ENCODE results near the gene KRT12. TPM values are rescaled to one million over a fixed set of nuclear protein-coding genes. Genes with fewer than 3 reads are reported as not detected.

Gene KRT12
- polyA plus RNA-seq, 1 donor (not counting 4 experiments of a cell fraction or from before 2014, with no cell fraction given): not detected

GRCh38 chr17:40833882-40834281, 33.1 kb downstream of the KRT12 start:
- Histone ChIP-seq H3K9me1 (ENCODE audit: control insufficient read depth, extremely low read depth, insufficient read depth, low read length) (no peaks in the 10 kb centered on the region), H3K4me2 (ENCODE audit: control insufficient read depth, extremely low read depth, insufficient read depth, low read depth, low read length) (no peak overlapping the region), H3K9me3 (ENCODE audit: control insufficient read depth, low read depth, low read length) (no peaks in the 10 kb centered on the region), H4K20me1 (ENCODE audit: control insufficient read depth, extremely low read depth, insufficient read depth, low read length) (no peaks in the 10 kb centered on the region), H3K36me3 (ENCODE audit: control insufficient read depth in 2 of 2, extremely low read depth in 1 of 2, insufficient read depth in 2 of 2, low read length in 2 of 2) (peaks cover 2 to 9% of the 10 kb centered on the region in 2 experiments), H3K27ac (ENCODE audit: control insufficient read depth, insufficient read depth, low read length) (no peak overlapping the region), H3K27me3 (ENCODE audit: control insufficient read depth, extremely low read depth, insufficient read depth, low read length) (no peaks in the 10 kb centered on the region), H3K4me1 (ENCODE audit: control insufficient read depth, extremely low read depth, insufficient read depth, low read length) (no peaks in the 10 kb centered on the region), H3K9ac (ENCODE audit: control insufficient read depth, extremely low read depth, insufficient read depth, low read length) (no peak overlapping the region), H3K79me2 (ENCODE audit: control insufficient read depth, insufficient read depth, low read length) (no peaks in the 10 kb centered on the region), H2AFZ (ENCODE audit: control insufficient read depth, low read length) (no peak overlapping the region), H3K4me3 (ENCODE audit: control insufficient read depth in 2 of 3, extremely low read depth in 1 of 3, insufficient read depth in 2 of 3, low read depth in 1 of 3, low read length in 3 of 3) (no peak overlapping the region)
- no peak for TF ChIP-seq CTCF (optimal IDR thresholded peaks at IDR 0.05 in 1 of 3, IDR thresholded peaks at IDR 0.05 in 1 of 3, conservative IDR thresholded peaks at IDR 0.05 in 1 of 3; ENCODE audit: extremely low read depth in 1 of 3, insufficient read depth in 2 of 3, low read length in 3 of 3)
- TF ChIP-seq EZH2 (IDR thresholded peaks at IDR 0.05; ENCODE audit: low read length): no peak
- dilution Hi-C loops (cut with MboI; ENCODE audit: extremely low pct_ligation_motif_present, low sequenced_read_pairs): no loop called here
- DNase-seq (ENCODE audit: low read depth, low spot score) (no peak), FAIRE-seq (no peak)

GRCh38 chr17:40832840-40833239, 34.2 kb downstream of the KRT12 start:
- dilution Hi-C loops (cut with MboI; ENCODE audit: extremely low pct_ligation_motif_present, low sequenced_read_pairs): no loop called here
- Histone ChIP-seq H3K36me3 (ENCODE audit: control insufficient read depth in 2 of 2, extremely low read depth in 1 of 2, insufficient read depth in 2 of 2, low read length in 2 of 2) (peaks cover 2 to 9% of the 10 kb centered on the region in 2 experiments), H3K9me1 (ENCODE audit: control insufficient read depth, extremely low read depth, insufficient read depth, low read length) (no peaks in the 10 kb centered on the region), H3K27ac (ENCODE audit: control insufficient read depth, insufficient read depth, low read length) (no peak overlapping the region), H3K4me1 (ENCODE audit: control insufficient read depth, extremely low read depth, insufficient read depth, low read length) (no peaks in the 10 kb centered on the region), H3K4me2 (ENCODE audit: control insufficient read depth, extremely low read depth, insufficient read depth, low read depth, low read length) (no peak overlapping the region), H3K9me3 (ENCODE audit: control insufficient read depth, low read depth, low read length) (no peaks in the 10 kb centered on the region), H3K27me3 (ENCODE audit: control insufficient read depth, extremely low read depth, insufficient read depth, low read length) (no peaks in the 10 kb centered on the region), H3K9ac (ENCODE audit: control insufficient read depth, extremely low read depth, insufficient read depth, low read length) (no peak overlapping the region), H4K20me1 (ENCODE audit: control insufficient read depth, extremely low read depth, insufficient read depth, low read length) (no peaks in the 10 kb centered on the region), H3K4me3 (ENCODE audit: control insufficient read depth in 2 of 3, extremely low read depth in 1 of 3, insufficient read depth in 2 of 3, low read depth in 1 of 3, low read length in 3 of 3) (no peak overlapping the region), H3K79me2 (ENCODE audit: control insufficient read depth, insufficient read depth, low read length) (no peaks in the 10 kb centered on the region), H2AFZ (ENCODE audit: control insufficient read depth, low read length) (no peak overlapping the region)
- no peak for DNase-seq (ENCODE audit: low read depth, low spot score)
- no peak for TF ChIP-seq EZH2 (IDR thresholded peaks at IDR 0.05; ENCODE audit: low read length)
- TF ChIP-seq CTCF (optimal IDR thresholded peaks at IDR 0.05 in 1 of 3, IDR thresholded peaks at IDR 0.05 in 1 of 3, conservative IDR thresholded peaks at IDR 0.05 in 1 of 3; ENCODE audit: extremely low read depth in 1 of 3, insufficient read depth in 2 of 3, low read length in 3 of 3): no peak
- no peak for FAIRE-seq
